Measurements from ENCODE around the gene HSPA1L.

Gene HSPA1L

DNA sequence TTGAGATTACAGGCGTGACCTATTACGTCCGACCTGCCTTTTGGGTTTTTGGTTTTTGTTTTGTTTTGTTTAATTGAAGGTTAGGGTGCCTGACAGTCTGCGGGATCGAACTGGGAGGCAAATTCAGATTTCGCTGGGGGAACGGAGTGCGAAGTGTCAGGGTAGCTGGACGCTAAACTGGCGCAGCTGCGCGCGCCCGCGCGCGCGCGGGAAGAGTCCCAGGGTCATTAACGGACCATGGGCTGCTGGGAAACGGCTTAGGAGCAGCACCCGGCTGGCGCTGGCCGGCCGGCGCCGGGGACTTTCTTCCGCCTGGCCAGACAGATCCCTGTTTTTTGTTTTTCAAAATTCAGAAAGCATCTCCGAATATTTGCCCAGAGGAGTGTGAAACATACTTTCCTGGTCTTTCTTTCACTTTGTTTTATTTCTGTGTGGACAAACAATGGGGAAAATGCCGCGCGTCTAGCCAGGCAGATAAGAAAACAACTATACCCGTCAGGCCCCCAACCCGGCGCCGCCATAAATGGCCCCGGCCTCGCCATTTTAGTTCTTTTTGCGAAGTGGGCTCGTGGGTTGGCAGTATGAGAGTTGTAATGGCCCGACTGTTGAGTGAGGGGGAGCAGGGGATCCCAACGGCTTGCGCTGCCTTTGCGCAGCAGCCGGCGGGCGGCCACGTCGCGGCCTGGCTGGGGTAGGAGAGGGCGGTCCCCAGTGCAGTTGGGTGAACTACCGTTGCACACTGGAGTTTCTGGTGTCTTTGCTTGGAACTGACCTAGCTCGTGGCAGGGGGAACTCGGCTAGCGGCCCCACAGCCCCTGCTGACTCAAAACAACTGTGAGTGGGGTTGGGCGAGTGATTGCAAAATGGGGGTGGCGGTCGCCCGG is 19.5 kb upstream of the HSPA1L start (continued):
- TF ChIP-seq, protein P1, sequence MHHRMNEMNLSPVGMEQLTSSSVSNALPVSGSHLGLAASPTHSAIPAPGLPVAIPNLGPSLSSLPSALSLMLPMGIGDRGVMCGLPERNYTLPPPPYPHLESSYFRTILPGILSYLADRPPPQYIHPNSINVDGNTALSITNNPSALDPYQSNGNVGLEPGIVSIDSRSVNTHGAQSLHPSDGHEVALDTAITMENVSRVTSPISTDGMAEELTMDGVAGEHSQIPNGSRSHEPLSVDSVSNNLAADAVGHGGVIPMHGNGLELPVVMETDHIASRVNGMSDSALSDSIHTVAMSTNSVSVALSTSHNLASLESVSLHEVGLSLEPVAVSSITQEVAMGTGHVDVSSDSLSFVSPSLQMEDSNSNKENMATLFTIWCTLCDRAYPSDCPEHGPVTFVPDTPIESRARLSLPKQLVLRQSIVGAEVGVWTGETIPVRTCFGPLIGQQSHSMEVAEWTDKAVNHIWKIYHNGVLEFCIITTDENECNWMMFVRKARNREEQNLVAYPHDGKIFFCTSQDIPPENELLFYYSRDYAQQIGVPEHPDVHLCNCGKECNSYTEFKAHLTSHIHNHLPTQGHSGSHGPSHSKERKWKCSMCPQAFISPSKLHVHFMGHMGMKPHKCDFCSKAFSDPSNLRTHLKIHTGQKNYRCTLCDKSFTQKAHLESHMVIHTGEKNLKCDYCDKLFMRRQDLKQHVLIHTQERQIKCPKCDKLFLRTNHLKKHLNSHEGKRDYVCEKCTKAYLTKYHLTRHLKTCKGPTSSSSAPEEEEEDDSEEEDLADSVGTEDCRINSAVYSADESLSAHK (tag by site-specific recombination; IDR thresholded peaks at IDR 0.05), result no peak; the same call in 1 of the 2 replicates
- TF ChIP-seq ZNF48 (tag by site-specific recombination; IDR thresholded peaks at IDR 0.05), result no peak

DNA sequence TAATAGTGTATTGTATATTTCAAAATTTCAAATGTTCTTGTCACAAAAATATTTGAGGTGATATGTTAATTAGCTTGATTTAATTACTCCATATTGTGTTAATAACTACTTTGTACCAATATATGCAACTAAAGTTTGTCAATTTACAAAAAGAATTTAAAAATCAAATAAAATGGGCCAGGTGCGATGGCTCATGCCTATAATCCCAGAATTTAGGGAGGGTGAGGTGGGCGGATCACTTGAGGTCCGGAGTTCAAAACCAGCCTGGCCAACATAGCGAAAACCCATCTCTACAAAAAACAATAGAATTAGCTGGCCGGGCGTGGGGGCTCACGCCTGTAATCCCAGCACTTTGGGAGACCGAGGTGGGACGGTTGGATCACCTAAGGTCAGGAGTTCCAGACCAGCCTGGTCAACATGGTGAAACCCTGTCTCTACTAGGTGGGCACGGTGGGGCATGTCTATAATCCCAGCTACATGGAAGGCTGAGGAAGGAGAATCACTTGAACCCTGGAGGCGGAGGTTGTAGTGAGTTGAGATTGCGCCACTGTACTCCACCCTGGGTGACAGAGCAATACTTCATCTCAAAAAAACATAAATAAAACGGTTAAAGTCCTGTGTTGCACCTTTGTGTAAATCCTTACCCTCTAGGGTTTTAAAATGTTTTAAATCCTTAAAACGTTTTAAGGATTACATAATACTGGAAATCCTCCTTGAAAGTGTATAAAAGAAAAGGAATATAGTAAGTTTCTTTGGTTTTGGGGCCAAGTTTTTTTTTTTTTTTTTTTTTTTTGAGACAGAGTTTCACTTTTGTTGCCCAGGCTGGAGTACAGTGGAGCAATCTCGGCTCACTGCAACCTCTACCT is 16.5 kb upstream of the HSPA1L start:
- peak overlapping the region; percentile 36; the same call in 1 of the 2 replicates for H3K27ac ChIP-seq (ENCODE audit: extremely low read depth, low read depth, low read length)
- ChIA-PET POLR2A (interaction anchor here (0.6 to 8.1 kb wide), 19 partner anchors 9 to 297 kb away, joined by 3 to 93 read pairs (median 8); partner anchors contain the start of genes ATF6B, CLIC1, DDX39B and GPANK1), CTCF (interaction anchor here (0.6 to 4.4 kb wide), 17 partner anchors 13 to 1242 kb away, joined by 3 to 18 read pairs (median 5); partner anchors contain the start of genes EHMT2, HLA-DPA1, LSM2 and VARS1)
- H3K9me3 ChIP-seq (ENCODE audit: control insufficient read depth, insufficient read depth, low read depth, low read length), result no peaks in the 10 kb centered on the region
- H3K4me3 ChIP-seq (ENCODE audit: low read depth, low read length), result peak overlapping the region; percentile 64
- peaks cover 3% of the 10 kb centered on the region for H3K4me1 ChIP-seq (ENCODE audit: control insufficient read depth, insufficient read depth, low read length)
- H3K36me3 ChIP-seq (ENCODE audit: control insufficient read depth in 2 of 2, insufficient read depth in 1 of 2, low read length in 2 of 2), result peaks cover 6 to 32% of the 10 kb centered on the region in 2 experiments; a peak in 2 of 3 replicates
- TF ChIP-seq HOXD13 (CRISPR knock-in tag; IDR thresholded peaks at IDR 0.05; ENCODE audit: borderline replicate concordance) (no peak), ZNF514 (tag by site-specific recombination; IDR thresholded peaks at IDR 0.05) (no peak), ZNF354C (tag by site-specific recombination; IDR thresholded peaks at IDR 0.05; ENCODE audit: borderline replicate concordance, low read depth) (no peak), SCRT2 (tag by site-specific recombination; IDR thresholded peaks at IDR 0.05) (no peak), ZNF48 (tag by site-specific recombination; IDR thresholded peaks at IDR 0.05) (no peak), MZF1 (tag by site-specific recombination; IDR thresholded peaks at IDR 0.05; ENCODE audit: borderline replicate concordance) (peak; percentile 2; the same call in 1 of the 2 replicates), ZNF112 (tag by site-specific recombination; IDR thresholded peaks at IDR 0.05) (no peak), ZSCAN23 (tag by site-specific recombination; IDR thresholded peaks at IDR 0.05) (no peak), ZBTB20 (tag by site-specific recombination; IDR thresholded peaks at IDR 0.05) (no peak), SP7 (tag by site-specific recombination; IDR thresholded peaks at IDR 0.05) (0 out of 2 replicates have a peak, but pooled peaks have one; percentile 15), ZNF76 (tag by site-specific recombination; IDR thresholded peaks at IDR 0.05; ENCODE audit: borderline replicate concordance, low read depth) (no peak), ZNF292 (tag by site-specific recombination; IDR thresholded peaks at IDR 0.05; ENCODE audit: borderline replicate concordance, low read depth) (no peak), ZNF624 (tag by site-specific recombination; IDR thresholded peaks at IDR 0.05) (no peak), ZEB2 (tag by site-specific recombination; IDR thresholded peaks at IDR 0.05) (no peak), ZNF175 (tag by site-specific recombination; IDR thresholded peaks at IDR 0.05) (no peak), ZNF777 (tag by site-specific recombination; IDR thresholded peaks at IDR 0.05; ENCODE audit: borderline replicate concordance) (no peak), PRDM1 (tag by site-specific recombination; IDR thresholded peaks at IDR 0.05) (peak; percentile 61)
- TF ChIP-seq, protein P2, sequence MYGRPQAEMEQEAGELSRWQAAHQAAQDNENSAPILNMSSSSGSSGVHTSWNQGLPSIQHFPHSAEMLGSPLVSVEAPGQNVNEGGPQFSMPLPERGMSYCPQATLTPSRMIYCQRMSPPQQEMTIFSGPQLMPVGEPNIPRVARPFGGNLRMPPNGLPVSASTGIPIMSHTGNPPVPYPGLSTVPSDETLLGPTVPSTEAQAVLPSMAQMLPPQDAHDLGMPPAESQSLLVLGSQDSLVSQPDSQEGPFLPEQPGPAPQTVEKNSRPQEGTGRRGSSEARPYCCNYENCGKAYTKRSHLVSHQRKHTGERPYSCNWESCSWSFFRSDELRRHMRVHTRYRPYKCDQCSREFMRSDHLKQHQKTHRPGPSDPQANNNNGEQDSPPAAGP (tag by site-specific recombination; IDR thresholded peaks at IDR 0.05), result peak; percentile 58; the same call in 1 of the 2 replicates
- TF ChIP-seq, protein P3, sequence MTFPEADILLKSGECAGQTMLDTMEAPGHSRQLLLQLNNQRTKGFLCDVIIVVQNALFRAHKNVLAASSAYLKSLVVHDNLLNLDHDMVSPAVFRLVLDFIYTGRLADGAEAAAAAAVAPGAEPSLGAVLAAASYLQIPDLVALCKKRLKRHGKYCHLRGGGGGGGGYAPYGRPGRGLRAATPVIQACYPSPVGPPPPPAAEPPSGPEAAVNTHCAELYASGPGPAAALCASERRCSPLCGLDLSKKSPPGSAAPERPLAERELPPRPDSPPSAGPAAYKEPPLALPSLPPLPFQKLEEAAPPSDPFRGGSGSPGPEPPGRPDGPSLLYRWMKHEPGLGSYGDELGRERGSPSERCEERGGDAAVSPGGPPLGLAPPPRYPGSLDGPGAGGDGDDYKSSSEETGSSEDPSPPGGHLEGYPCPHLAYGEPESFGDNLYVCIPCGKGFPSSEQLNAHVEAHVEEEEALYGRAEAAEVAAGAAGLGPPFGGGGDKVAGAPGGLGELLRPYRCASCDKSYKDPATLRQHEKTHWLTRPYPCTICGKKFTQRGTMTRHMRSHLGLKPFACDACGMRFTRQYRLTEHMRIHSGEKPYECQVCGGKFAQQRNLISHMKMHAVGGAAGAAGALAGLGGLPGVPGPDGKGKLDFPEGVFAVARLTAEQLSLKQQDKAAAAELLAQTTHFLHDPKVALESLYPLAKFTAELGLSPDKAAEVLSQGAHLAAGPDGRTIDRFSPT (tag by site-specific recombination; IDR thresholded peaks at IDR 0.05), result peak; percentile 86
- TF ChIP-seq, protein P4, sequence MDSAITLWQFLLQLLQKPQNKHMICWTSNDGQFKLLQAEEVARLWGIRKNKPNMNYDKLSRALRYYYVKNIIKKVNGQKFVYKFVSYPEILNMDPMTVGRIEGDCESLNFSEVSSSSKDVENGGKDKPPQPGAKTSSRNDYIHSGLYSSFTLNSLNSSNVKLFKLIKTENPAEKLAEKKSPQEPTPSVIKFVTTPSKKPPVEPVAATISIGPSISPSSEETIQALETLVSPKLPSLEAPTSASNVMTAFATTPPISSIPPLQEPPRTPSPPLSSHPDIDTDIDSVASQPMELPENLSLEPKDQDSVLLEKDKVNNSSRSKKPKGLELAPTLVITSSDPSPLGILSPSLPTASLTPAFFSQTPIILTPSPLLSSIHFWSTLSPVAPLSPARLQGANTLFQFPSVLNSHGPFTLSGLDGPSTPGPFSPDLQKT (IDR thresholded peaks at IDR 0.05; ENCODE audit: borderline replicate concordance, low read depth, low read length), result no peak
- TF ChIP-seq, protein P5, sequence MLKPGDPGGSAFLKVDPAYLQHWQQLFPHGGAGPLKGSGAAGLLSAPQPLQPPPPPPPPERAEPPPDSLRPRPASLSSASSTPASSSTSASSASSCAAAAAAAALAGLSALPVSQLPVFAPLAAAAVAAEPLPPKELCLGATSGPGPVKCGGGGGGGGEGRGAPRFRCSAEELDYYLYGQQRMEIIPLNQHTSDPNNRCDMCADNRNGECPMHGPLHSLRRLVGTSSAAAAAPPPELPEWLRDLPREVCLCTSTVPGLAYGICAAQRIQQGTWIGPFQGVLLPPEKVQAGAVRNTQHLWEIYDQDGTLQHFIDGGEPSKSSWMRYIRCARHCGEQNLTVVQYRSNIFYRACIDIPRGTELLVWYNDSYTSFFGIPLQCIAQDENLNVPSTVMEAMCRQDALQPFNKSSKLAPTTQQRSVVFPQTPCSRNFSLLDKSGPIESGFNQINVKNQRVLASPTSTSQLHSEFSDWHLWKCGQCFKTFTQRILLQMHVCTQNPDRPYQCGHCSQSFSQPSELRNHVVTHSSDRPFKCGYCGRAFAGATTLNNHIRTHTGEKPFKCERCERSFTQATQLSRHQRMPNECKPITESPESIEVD (tag by site-specific recombination; IDR thresholded peaks at IDR 0.05), result peak; percentile 97
- TF ChIP-seq, protein P6, sequence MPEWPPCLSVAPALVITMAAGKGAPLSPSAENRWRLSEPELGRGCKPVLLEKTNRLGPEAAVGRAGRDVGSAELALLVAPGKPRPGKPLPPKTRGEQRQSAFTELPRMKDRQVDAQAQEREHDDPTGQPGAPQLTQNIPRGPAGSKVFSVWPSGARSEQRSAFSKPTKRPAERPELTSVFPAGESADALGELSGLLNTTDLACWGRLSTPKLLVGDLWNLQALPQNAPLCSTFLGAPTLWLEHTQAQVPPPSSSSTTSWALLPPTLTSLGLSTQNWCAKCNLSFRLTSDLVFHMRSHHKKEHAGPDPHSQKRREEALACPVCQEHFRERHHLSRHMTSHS (tag by site-specific recombination; IDR thresholded peaks at IDR 0.05), result no peak

All from HEK293 (cell line).